Neural progenitor cell (in vitro differentiated cells): ENCODE data around the gene ANKRD39.

Experiments
- CTCF ChIP-seq: fragments of 200-600 bp; sonication (generic); IDR thresholded peaks from 2 replicates; pipeline ENCODE4 v1.5.1; 2017; ENCODE audit warnings: antibody characterized with exemption, mild to moderate bottlenecking
- EZH2 ChIP-seq: fragments of 200-600 bp; sonication (generic); IDR thresholded peaks from 2 replicates; pipeline ENCODE4 v1.6.1; 2017; ENCODE audit warnings: antibody characterized with exemption, mild to moderate bottlenecking, moderate library complexity

GRCh38 chr2:96898641-96899412, 41.0 kb upstream of the ANKRD39 start:
- TF ChIP-seq EZH2 = no peak
- no peak for TF ChIP-seq CTCF
